NCI-H2196 treated with DMSO at 0.1 percent for 48 hours (cell line): ENCODE data around the gene DHRSX.
"Not testable (repeated sequence)": the region's sequence is repeated elsewhere in the genome, so short reads cannot be mapped to it uniquely, and the experiment has no call there.

Experiments
- DNase-seq: peaks from one replicate; lab custom pipeline; 2025; ENCODE audit not compliant: unreplicated experiment; lab: John Stamatoyannopoulos, UW

Gene DHRSX

GRCh38 chrX:2477313-2477712 is 23.5 kb downstream of the DHRSX start:
- DNase-seq: not testable (repeated sequence)

GRCh38 chrX:2474963-2475726 is 25.6 kb downstream of the DHRSX start:
- DNase-seq: no peak

- DNase-seq: no peak
These were observed 26.4 kb downstream of the DHRSX start for GRCh38 chrX:2474280-2474962.

- not testable (repeated sequence) for DNase-seq
These were observed 27.7 kb downstream of the DHRSX start for GRCh38 chrX:2473064-2473463.

GRCh38 chrX:2471641-2472040 is 29.1 kb downstream of the DHRSX start:
- no peak for DNase-seq

- DNase-seq: not testable (repeated sequence)
These were observed 29.6 kb downstream of the DHRSX start for GRCh38 chrX:2471126-2471525.

- not testable (repeated sequence) for DNase-seq
These were observed 30.9 kb downstream of the DHRSX start for GRCh38 chrX:2469852-2470251.

GRCh38 chrX:2469196-2469685 is 31.5 kb downstream of the DHRSX start:
- DNase-seq: no peak

GRCh38 chrX:2468261-2469195 is 32.2 kb downstream of the DHRSX start:
- DNase-seq: no peak

GRCh38 chrX:2466876-2467656 is 33.7 kb downstream of the DHRSX start:
- no peak for DNase-seq

- DNase-seq: no peak
These were observed 36.1 kb downstream of the DHRSX start for GRCh38 chrX:2464677-2465166.

- DNase-seq: no peak
These were observed 36.7 kb downstream of the DHRSX start for GRCh38 chrX:2463973-2464676.

- not testable (repeated sequence) for DNase-seq
These were observed 37.3 kb downstream of the DHRSX start for GRCh38 chrX:2463481-2463880.

GRCh38 chrX:2462780-2463179 is 38.0 kb downstream of the DHRSX start:
- no peak for DNase-seq

- DNase-seq: no peak
These were observed 38.7 kb downstream of the DHRSX start for GRCh38 chrX:2462074-2462473.

- DNase-seq: no peak
These were observed 39.1 kb downstream of the DHRSX start for GRCh38 chrX:2461711-2462016.

GRCh38 chrX:2460821-2461710 is 39.7 kb downstream of the DHRSX start:
- not testable (repeated sequence) for DNase-seq

GRCh38 chrX:2460048-2460447 is 40.7 kb downstream of the DHRSX start:
- DNase-seq: not testable (repeated sequence)

- no peak for DNase-seq
These were observed 42.5 kb downstream of the DHRSX start for GRCh38 chrX:2458309-2458708.
